Peyer's patch (tissue), 4 donors: ENCODE data around the gene HOXD8.
A peak's percentile ranks its signal among the peaks of the same experiment; 100 is the strongest.

Source experiments
- POLR2A ChIP-seq, 2 donors: fragments of 450-650 bp; IDR thresholded peaks; one replicate each; pipeline ENCODE4 v1.5.1; 2017; ENCODE audit warnings: antibody characterized with exemption in 2 of 2, mild to moderate bottlenecking in 2 of 2, moderate library complexity in 2 of 2
- TF ChIP-seq, protein P1 (sequence below), 6 experiments: fragments of 450-650 bp in 4 of 6; fragments of 200-600 bp in 2 of 6; sonication (generic) in 1 of 6; IDR thresholded peaks; one replicate each; pipeline ENCODE4 v1.5.1; 2017 to 2019; ENCODE audit warnings: antibody characterized with exemption in 6 of 6, mild to moderate bottlenecking in 3 of 6, moderate library complexity in 1 of 6

DNA sequence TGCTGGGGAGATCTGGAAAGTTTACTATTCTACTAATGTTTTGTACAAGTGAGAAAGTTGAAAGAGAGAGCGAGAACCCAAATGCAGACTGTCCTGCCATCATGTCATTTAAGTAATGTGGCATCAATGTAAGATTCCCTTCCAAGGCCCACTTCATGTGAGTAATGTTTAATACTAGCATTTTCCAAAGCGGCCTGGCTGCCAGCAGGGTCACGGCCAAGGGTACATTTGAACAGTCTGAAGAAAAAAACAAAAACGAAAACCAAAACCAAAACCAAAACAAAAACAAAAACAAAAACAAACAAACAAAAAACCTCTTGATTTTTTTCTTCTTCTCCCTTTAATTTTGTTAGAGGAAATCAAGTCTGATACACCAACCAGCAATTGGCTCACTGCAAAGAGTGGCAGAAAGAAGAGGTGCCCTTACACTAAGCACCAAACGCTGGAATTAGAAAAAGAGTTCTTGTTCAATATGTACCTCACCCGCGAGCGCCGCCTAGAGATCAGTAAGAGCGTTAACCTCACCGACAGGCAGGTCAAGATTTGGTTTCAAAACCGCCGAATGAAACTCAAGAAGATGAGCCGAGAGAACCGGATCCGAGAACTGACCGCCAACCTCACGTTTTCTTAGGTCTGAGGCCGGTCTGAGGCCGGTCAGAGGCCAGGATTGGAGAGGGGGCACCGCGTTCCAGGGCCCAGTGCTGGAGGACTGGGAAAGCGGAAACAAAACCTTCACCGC lies 10.7 kb upstream of the HOXD8 start:
- TF ChIP-seq, protein P1, sequence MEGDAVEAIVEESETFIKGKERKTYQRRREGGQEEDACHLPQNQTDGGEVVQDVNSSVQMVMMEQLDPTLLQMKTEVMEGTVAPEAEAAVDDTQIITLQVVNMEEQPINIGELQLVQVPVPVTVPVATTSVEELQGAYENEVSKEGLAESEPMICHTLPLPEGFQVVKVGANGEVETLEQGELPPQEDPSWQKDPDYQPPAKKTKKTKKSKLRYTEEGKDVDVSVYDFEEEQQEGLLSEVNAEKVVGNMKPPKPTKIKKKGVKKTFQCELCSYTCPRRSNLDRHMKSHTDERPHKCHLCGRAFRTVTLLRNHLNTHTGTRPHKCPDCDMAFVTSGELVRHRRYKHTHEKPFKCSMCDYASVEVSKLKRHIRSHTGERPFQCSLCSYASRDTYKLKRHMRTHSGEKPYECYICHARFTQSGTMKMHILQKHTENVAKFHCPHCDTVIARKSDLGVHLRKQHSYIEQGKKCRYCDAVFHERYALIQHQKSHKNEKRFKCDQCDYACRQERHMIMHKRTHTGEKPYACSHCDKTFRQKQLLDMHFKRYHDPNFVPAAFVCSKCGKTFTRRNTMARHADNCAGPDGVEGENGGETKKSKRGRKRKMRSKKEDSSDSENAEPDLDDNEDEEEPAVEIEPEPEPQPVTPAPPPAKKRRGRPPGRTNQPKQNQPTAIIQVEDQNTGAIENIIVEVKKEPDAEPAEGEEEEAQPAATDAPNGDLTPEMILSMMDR (IDR thresholded peaks at IDR 0.05): peak in 4 of 6 experiments; percentile 23 to 37 (median 29)
- no peak for TF ChIP-seq POLR2A (IDR thresholded peaks at IDR 0.05)
